Measurements from ENCODE around the gene ECI1.
"Not testable (repeated sequence)": the region's sequence is repeated elsewhere in the genome, so short reads cannot be mapped to it uniquely, and the experiment has no call there.

Gene ECI1

DNA sequence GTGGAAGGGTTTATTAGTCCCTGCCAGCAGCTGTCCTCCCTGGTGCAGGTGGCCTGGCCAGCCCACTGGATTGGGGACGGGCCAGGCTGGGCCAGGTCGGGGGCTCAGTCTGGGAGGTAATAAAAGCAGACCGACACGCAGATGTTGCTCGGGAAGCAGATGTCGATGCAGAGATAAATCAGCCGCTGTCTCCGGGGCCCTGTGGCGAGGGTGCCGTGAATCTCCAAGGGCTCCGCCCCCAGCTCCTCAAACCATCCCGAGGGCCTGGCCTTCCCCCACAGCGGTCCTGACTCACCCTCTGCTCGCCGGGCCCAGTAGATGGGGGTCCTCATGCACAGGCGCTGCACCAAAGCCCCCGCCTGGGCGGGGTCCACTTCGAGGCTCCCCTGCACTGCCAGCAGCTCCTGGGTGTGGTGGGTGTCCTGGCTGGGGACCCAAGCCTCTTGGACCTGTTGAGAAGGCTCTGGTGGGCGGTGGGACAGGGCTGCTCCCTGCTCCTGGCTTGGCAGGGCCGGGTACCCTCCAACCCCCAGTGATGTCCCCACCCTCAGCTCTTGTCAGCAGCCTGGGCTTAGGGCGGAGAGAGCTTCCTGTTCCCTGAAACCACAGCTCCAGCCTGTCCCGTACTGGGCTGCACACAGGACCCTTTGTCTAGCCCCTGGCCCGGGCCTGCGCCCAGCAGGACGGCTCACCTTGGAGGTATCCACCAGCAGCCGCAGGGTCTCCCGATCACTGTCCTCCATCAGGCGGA is 42.0 kb downstream of the ECI1 start:
- DNase-seq, result no peak

DNA sequence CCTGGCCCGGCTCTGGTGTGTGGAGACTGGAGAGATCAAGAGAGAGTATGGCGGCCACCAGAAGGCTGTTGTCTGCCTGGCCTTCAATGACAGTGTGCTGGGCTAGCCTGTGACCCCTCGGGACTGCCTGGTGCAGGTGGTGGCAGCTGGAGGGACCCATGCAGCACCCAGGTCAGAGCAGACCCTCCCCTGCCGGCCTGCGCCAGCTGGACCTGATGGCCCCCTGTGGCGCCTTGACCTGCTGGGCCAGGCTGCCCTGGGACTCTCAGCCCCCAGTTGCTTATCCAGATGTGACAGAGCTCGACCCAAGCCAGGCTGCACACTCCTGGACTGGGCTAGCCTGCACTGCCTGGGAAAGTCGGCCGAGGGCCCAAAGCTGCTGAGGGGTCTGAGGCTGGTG is 42.6 kb downstream of the ECI1 start:
- no peak for DNase-seq

DNA sequence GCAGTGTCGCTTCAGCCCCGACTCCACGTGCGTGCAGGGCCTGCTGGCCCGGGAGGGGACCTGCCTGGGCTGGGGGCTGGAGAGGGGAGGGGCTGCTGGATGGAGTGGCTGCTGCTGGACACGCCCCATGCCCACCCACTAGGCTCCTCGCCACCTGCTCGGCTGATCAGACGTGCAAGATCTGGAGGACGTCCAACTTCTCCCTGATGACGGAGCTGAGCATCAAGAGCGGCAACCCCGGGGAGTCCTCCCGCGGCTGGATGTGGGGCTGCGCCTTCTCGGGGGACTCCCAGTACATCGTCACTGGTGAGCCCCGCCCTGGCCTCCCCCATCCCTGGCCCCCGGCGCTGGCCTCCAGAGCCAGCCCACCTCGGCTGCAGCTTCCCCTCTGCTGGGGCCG is 43.1 kb downstream of the ECI1 start:
- no peak for DNase-seq

GRCh38 chr16:2207872-2208271 is 43.5 kb downstream of the ECI1 start:
- no peak for DNase-seq

DNA sequence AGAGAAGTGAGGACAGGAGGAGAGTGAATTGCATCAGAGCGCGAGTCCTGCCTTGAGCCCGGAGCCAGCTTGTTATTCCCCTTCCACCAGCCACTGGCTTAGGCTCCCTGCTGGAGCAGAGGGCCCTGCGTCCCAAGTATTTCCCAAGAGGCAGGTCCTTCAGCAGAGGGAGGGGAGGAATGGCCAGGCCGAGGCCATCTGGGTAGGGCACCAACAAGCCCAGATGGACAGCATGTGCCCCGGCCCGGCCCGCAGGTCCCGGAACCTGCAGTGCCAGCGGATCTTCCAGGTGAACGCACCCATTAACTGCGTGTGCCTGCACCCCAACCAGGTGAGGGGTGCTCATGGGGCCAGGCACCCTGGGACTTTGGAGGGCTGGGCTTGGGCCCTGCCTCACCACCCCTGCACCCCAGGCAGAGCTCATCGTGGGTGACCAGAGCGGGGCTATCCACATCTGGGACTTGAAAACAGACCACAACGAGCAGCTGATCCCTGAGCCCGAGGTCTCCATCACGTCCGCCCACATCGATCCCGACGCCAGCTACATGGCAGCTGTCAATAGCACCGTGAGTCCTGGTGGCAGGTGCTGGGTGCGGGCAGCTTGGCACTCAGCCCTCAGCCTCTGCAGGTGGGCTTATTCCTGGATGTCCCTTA is 44.5 kb downstream of the ECI1 start:
- no peak for DNase-seq

DNA sequence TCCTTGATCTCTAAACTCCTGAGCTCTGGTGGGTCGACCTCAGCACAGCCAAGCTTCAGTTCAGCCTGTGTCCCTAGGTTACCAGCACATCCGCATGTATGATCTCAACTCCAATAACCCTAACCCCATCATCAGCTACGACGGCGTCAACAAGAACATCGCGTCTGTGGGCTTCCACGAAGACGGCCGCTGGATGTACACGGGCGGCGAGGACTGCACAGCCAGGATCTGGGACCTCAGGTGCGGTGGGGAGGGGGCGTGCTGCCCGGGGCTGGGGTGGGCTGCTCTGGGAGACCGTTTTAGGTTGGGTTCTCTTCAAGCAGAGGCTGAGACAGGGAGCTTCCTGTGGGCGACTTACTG is 45.0 kb downstream of the ECI1 start:
- DNase-seq, result no peak

DNA sequence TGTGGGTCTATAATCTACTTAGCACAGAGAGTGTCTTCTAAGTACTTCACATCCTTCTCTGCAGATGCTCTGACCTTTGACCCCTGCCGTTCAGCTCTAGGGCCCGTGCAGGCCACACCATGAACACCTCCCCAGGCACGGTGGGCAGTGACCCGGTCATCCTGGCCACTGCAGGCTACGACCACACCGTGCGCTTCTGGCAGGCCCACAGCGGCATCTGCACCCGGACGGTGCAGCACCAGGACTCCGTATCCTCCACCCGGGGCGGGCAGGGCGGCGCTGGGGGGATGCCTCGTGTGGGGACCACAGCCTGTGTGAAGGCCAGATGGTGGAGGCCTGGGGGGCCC is 45.4 kb downstream of the ECI1 start:
- no peak for DNase-seq

DNA sequence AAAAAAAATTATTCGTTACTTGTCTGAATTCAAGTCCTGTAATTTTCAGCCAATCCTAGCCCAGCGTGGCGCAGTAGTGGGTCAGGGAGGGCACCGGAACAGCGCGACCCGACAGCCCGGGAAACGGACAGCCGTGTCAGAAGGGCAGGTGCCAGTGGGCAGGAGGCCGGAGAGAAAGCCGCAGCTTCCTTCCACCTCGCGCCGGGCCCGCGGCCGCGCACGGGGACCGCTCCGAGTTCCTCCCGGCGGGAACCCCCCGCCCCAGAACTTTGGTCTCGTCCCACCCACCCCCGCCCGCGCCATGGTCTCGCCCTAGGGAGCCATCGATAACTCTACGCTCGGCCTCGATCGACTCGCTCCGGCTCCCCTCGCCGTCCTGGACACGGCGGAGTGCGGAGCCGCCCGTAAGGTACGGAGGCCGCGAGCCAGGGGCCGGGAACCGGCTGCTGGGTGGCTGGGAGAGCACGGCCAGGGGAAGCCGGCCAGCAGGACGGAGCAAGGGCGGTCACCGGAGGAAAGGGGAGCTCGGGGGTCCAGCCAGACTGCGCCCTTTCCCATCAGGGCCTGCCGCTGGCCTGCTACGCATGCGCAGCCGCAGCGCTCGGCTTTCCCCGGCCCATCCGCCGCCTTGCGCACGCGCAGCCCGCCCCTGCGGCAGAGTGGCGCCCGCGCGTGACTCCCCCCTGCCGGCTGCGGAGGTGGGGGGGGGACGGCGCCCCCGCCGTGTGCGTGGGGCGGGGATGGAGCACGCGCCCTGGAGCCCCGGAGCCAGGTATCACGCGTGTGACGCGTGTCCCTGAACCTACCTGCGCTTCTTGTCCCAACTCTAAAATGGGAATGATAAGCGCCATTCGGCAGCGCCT is 46.1 kb downstream of the ECI1 start, which contains the start of gene MLST8:
TSS of gene MLST8 (plus strand) at position 351 of the 863 bp plus-strand sequence. CDS start 632 bp downstream, outside the sequence.
- DNase-seq, result peak; percentile 78 to 95 (median 90)

DNA sequence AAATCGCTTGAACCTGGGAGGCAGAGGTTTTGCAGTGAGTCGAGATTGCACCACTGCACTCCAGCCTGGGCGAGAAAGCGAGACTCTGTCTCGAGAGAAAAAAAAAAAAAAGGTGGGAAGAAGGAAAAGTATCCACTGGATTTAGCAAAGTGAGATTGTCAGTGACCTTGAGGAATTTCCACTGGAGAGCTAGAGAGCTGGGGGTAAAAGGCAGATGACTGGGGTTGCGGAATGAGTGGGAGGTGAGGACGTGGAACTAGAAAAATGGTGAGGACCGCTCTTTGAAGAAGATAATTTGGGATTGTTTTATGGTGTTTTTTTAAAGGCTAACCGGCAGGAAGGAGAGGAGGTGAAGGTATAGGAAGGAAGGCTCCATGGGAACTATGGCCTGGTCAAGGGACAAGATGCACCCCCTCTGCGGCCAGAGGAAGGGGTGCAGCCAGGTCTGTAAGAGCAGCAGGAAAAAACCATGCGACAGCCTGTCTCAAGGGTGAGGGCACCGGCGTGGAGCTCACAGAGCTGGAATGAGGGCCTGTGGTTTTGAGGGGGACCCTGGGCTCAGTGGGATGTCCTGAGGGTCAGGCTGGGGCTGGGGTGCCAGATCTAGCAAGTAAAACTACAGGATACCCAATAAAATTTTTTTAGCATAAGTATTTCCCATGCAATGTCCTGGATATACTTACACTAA is 46.8 kb downstream of the ECI1 start:
- DNase-seq, result no peak

- not testable (repeated sequence) for DNase-seq
These were observed 48.2 kb downstream of the ECI1 start for GRCh38 chr16:2203119-2203688.

GRCh38 chr16:2200313-2200712 is 51.1 kb downstream of the ECI1 start:
- DNase-seq, result no peak

- DNase-seq, result no peak
These were observed 51.7 kb downstream of the ECI1 start for GRCh38 chr16:2199621-2200139.

DNA sequence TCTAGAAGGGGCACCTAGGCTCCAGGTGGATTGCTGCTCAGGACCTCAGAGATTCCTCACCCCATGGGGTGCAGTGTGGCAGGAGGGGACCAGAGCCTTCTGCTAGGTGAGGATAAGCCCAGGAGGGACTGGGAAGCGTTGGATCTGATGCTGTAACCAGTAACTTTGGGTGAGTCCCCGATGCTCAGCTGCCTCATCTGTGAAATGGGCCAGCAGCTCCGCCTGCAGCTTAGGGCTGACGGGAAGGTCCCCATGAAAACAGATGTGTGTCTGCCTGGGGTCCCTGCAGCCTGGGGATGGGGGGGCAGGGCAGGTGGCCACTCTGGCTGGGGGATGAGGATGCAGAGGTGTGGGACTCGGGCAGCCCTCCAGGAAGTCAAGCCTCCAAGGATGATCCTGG is 52.3 kb downstream of the ECI1 start:
- DNase-seq, result no peak

DNA sequence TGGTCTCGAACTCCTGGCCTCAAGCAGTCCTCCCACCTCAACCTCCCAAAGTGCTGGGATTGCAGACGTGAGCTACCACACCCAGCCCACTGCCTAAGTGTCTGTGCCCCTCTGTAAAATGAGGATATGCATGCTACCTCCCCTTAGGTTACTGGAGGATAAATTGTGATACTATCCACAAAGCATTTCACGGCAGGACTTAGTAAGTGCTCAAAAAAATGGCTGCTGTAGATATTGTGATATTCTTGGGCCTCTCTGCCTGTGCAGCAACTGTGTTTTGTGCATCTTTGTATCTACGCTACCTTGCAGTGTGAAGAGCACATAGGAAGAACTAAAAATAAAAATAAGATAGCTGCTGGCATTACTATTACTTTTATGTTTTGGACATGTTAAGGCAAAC is 53.1 kb downstream of the ECI1 start:
- no peak for DNase-seq

GRCh38 chr16:2197765-2198164 is 53.6 kb downstream of the ECI1 start:
- no peak for DNase-seq

DNA sequence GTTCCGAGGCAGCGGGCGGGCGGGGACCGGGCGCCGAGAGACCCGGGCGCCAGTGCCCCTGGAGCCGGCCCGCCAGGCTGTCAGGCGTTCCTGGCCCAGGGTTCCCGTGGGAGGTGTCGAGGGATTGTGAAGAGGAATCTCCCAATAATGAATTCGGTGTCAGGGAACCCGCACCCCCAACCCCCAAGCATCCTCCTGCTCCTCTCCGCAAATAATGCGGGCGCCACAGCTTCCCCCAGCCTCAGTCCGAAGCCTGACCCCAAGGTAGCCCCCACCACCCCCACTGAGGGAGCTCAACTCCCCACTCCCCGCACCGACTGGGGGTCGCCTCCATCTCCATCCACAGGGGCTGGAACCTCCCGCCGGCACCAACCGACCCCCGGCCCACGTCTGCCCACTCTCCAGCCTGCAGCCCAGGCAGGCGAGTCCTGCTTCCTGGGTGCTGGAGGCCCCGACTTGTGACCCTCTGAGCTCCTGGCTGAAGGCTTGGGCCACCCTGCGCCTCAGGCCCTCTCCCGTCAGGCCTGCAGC is 54.3 kb downstream of the ECI1 start:
- DNase-seq, result no peak

DNA sequence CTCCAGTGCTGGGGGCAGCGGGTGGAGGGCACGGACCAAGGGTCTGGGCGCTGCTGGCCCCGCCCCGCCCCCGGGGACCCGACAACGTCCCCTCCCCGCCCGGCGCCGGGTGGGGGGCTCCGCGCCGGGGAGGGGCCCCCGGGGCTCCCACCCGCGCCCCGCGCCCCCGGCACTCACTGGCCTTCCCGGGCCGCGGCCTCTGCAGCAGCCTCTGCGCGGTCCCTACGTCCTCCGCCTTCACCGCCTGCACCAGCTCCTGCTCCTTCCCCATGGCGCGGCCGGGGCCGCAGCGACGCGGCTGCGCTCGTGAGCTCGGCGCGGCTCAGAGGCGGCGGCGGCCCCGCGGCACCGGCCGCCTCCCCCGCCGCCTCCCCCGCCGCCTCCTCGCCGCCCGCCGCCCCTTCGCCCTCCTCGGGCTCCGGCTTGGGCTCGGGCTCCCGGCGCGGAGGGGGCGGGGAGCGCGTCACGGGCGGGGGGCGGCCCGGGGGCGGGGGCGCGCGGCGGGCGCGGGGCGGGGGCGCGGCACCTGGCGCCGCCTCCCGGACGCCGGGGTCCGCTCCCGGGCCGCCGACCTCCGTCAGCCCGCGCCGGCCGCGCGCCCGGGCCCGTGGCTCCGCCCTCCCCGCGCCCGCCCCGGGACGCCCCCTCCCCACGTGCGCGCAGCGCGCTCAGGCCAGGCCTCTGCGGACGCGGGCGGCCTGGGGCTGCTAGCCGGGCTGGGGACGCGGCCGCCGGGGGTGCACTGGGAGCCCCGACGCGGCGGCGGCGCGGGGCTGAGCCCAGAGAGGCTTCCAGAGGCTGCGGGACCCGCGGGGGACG is 55.0 kb downstream of the ECI1 start, which contains the start of gene CASKIN1:
TSS of gene CASKIN1 (minus strand) at position 444 of the 819 bp plus-strand sequence. CDS start at position 271, 173 bp downstream.
- DNase-seq, result peak in 1 of 5 experiments; percentile 31

- DNase-seq, result no peak
These were observed 55.8 kb downstream of the ECI1 start for GRCh38 chr16:2195322-2196161.

DNA sequence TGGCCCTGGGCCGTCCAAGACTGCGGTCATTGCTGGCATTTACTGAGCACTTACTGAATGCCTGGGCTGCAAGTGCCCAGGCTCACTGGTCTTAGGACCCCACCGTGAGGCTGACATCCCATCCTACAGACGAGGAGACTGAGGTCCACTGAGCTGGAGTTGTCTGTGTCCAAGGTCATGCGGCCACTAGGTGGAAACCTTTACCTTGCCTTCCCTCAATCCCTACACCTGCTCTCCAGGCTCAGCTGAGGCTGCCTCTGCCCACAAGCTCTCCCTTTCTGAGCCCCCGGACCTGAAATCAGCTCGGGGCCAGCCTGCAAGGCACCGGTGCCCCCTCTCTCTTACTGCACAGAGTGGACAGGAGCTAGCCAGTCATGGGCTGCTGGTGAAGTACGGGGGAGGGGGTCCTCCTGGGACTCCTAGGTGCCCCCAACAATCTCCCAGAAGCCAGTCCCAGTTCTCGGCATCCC is 56.5 kb downstream of the ECI1 start:
- DNase-seq, result peak in 3 of 5 experiments; percentile 27 to 68 (median 41)
